Astrocyte of the cerebellum (primary cell): Measurements from ENCODE around the gene MYO7B.

Experiments
- DNase-seq: peaks from one replicate; pipeline ENCODE4 v3.0.0-alpha.2; 2011; ENCODE audit warnings: low read depth
- H3K4me3 ChIP-seq: 2 replicates; pipeline ENCODE4 v1.5.1; 2011; ENCODE audit warnings: mild to moderate bottlenecking, low read depth, low read length, moderate library complexity
- in situ Hi-C: cut with HindIII; loops from 2 replicates; pipeline ENCODE4 v1.10.0; 2017; ENCODE audit warnings: low sequenced_read_pairs
- TF ChIP-seq, protein P1 (sequence below): IDR thresholded peaks from 2 replicates; pipeline ENCODE4 v1.5.1; 2012; ENCODE audit warnings: low read length, low read depth, moderate library complexity, mild to moderate bottlenecking; ENCODE audit errors: missing control alignments

The MYO7B gene

GRCh38 chr2:127676906-127677305 lies 141.4 kb downstream of the MYO7B start:
- DNase-seq: no peak
- no peak overlapping the region for H3K4me3 ChIP-seq
- TF ChIP-seq, protein P1, sequence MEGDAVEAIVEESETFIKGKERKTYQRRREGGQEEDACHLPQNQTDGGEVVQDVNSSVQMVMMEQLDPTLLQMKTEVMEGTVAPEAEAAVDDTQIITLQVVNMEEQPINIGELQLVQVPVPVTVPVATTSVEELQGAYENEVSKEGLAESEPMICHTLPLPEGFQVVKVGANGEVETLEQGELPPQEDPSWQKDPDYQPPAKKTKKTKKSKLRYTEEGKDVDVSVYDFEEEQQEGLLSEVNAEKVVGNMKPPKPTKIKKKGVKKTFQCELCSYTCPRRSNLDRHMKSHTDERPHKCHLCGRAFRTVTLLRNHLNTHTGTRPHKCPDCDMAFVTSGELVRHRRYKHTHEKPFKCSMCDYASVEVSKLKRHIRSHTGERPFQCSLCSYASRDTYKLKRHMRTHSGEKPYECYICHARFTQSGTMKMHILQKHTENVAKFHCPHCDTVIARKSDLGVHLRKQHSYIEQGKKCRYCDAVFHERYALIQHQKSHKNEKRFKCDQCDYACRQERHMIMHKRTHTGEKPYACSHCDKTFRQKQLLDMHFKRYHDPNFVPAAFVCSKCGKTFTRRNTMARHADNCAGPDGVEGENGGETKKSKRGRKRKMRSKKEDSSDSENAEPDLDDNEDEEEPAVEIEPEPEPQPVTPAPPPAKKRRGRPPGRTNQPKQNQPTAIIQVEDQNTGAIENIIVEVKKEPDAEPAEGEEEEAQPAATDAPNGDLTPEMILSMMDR: no peak
- in situ Hi-C loops: no loop called here

- no peak for DNase-seq
- TF ChIP-seq, protein P1: no peak
- in situ Hi-C loops: no loop called here
Observed at GRCh38 chr2:127678531-127678930, 143.0 kb downstream of the MYO7B start.

DNA sequence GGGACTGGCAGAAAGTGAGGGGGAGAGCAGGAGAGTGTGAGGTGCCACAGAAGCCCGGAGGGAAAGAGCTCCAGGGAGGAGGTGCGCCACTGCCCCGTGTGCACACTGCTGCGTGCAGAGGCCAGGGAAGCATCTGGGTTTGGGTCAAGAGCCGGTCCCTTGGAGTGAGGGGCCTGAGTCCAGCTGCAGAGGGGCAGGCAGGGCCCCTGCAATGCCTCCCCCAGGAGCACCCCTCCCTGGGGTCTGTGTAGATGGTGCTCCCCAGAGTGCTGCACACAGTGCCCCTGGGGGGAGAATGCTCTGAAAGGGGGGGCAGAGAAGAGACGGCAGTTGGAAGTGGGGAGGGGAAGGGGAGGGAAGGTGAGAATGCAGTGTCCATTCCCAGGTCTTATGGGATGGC lies 143.5 kb downstream of the MYO7B start:
- TF ChIP-seq, protein P1: no peak
- in situ Hi-C loops: no loop called here
- DNase-seq: no peak
- H3K4me3 ChIP-seq: no peak overlapping the region

More at GRCh38 chr2:127678531-127678930, 143.0 kb downstream of the MYO7B start:
- H3K4me3 ChIP-seq: no peak overlapping the region

DNA sequence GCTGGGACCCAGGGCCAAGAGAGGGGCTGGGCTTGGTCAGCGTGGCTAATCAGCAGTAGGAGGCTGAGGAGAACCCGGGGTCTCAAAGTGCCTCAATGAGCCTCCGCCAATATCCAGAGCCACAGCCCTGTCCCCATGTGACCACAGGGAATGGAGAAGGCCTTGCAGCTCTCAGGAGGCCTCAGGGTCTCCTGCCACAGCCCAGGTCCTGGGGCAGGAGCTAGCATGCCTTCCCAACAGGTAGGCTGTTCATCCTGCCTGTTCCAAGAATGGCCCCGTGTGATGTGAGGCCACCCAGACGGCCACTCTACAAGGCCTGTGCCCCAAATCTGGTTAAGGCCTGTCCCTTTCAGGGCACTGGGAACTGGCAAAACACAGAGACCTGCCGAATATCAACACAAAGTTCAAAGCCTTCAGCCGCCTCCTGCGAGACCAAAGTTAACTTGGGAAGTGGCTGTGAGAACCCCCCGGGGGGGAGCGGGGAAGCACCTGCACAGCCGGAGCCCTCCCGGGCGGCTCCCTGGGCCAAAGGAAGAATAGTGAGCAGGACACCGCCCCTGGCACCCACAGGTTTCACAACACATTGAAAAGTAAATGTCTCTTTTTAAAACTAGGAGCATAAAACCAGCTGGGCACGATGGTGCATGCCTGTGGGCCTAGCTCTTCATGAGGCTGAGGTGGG lies 144.3 kb downstream of the MYO7B start:
- DNase-seq: no peak
- in situ Hi-C loops: no loop called here
- TF ChIP-seq, protein P1: no peak
- no peak overlapping the region for H3K4me3 ChIP-seq

DNA sequence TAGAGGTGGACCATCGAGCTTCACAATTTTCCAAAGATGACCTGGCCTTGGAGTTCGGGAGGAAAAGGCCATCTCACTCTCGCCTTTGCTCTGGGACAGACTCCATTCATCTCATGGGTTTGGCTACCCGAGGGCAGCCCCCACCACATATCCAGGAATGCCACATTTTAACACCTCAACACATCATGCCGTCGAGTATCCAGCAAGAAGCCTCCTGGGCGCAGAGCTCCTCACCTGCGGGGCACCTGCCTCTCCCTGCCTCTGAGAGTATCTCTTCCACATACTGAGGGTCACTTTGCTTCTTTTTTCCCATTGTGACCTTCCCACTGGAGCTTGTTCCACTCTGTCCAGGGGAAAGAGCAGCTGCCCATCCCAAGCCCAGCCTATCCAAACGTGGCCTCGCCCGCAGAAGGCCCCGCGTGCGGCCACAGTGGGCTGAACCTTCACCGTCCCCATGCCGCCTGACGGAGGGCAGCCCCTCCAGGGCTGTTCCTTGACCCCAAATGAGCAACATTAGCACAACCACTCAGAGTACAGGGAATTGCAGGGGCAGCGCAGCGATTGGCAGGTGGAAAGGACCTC lies 145.3 kb downstream of the MYO7B start:
- TF ChIP-seq, protein P1: no peak
- DNase-seq: no peak
- H3K4me3 ChIP-seq: no peak overlapping the region
- in situ Hi-C loops: no loop called here

DNA sequence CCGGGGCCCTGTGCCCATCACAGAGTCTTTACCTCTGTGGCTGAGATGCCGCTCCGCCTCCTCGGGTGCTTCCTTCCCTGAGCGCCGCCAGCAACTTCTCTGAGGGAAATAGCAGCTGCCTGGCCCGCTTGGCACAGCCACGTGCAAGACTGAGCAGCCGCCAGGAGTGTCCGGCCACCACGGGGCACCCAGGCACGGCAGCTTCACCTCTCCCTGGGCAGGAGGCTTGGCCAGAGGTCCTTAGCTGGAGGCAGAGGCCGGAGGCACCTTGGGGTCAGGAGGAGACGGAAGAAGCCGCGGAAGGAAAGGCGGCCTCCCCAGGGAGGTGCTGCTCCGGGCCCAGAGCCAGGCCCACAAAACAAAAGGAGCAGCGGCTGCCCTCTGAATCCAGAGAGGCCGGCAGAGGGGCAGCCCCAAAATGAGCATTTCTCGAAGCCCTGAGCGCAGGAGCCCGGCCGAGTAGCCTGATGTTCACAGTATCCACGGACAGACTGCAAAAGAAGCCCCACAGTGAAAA lies 145.9 kb downstream of the MYO7B start:
- peak overlapping the region; percentile 8 for H3K4me3 ChIP-seq
- in situ Hi-C loops: no loop called here
- DNase-seq: no peak

More for the DNA sequence above, 145.9 kb downstream of the MYO7B start:
- TF ChIP-seq, protein P1: no peak
